ENCODE measurements around the gene VDR. TPM values are rescaled to one million over a fixed set of nuclear protein-coding genes. Genes with fewer than 3 reads are reported as not detected.
"Not testable (repeated sequence)": the region's sequence is repeated elsewhere in the genome, so short reads cannot be mapped to it uniquely, and the experiment has no call there.

Gene VDR
- total and polyA plus RNA-seq, 8 donors = 1.1 to 32.1 (median 2.2) TPM

DNA sequence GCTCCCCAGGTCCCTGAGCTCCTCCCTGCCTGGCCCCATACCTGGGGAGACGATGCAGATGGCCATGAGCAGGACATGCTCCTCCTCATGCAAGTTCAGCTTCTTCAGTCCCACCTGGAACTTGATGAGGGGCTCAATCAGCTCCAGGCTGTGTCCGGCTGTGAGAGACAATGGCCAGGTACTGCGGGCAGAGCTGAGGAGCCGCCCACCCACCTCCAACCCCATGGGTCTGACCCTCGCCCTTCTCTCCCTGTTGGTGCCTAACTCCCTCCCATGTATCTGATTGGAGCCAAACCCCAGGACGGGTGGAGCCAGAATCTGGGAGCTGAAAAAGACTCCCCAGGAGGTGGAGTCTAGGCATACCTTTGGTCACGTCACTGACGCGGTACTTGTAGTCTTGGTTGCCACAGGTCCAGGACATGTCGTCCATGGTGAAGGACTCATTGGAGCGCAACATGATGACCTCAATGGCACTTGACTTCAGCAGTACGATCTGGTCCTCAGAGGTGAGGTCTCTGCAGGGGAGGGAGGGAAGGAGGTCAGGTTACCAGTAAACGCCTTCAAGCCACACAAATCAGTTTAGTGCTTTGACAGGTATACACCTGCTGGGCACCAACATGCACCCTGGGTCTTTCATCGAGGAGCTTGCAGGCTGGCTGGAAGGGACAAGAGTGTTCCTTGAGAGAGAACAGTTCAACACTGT lies 58.3 kb downstream of the VDR start:
- ATAC-seq (no peak), DNase-seq (no peak)
- H3K27ac ChIP-seq = no peak overlapping the region
- no peak overlapping the region for H3K4me3 ChIP-seq
- intact Hi-C loops (cut with DNase I) = no loop called here
- H3K9me3 ChIP-seq = no peaks in the 10 kb centered on the region
- TF ChIP-seq, protein P1, sequence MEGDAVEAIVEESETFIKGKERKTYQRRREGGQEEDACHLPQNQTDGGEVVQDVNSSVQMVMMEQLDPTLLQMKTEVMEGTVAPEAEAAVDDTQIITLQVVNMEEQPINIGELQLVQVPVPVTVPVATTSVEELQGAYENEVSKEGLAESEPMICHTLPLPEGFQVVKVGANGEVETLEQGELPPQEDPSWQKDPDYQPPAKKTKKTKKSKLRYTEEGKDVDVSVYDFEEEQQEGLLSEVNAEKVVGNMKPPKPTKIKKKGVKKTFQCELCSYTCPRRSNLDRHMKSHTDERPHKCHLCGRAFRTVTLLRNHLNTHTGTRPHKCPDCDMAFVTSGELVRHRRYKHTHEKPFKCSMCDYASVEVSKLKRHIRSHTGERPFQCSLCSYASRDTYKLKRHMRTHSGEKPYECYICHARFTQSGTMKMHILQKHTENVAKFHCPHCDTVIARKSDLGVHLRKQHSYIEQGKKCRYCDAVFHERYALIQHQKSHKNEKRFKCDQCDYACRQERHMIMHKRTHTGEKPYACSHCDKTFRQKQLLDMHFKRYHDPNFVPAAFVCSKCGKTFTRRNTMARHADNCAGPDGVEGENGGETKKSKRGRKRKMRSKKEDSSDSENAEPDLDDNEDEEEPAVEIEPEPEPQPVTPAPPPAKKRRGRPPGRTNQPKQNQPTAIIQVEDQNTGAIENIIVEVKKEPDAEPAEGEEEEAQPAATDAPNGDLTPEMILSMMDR (IDR thresholded peaks at IDR 0.05) = no peak
- H3K4me1 ChIP-seq = peaks cover 0 to 6% of the 10 kb centered on the region in 2 donors
- peaks cover 0 to 63% of the 10 kb centered on the region in 2 donors for H3K36me3 ChIP-seq
- H3K27me3 ChIP-seq = no peaks in the 10 kb centered on the region

GRCh38 chr12:47845081-47845480 lies 59.7 kb downstream of the VDR start:
- no peak overlapping the region for H3K4me3 ChIP-seq
- no peaks in the 10 kb centered on the region for H3K27me3 ChIP-seq
- DNase-seq = no peak
- peaks cover 0 to 51% of the 10 kb centered on the region in 2 donors for H3K36me3 ChIP-seq
- no peaks in the 10 kb centered on the region for H3K9me3 ChIP-seq
- intact Hi-C loops (cut with DNase I) = no loop called here
- ATAC-seq = no peak
- H3K4me1 ChIP-seq = peaks cover 0 to 6% of the 10 kb centered on the region in 2 donors
- no peak overlapping the region for H3K27ac ChIP-seq
- TF ChIP-seq, protein P1 (IDR thresholded peaks at IDR 0.05) = no peak

DNA sequence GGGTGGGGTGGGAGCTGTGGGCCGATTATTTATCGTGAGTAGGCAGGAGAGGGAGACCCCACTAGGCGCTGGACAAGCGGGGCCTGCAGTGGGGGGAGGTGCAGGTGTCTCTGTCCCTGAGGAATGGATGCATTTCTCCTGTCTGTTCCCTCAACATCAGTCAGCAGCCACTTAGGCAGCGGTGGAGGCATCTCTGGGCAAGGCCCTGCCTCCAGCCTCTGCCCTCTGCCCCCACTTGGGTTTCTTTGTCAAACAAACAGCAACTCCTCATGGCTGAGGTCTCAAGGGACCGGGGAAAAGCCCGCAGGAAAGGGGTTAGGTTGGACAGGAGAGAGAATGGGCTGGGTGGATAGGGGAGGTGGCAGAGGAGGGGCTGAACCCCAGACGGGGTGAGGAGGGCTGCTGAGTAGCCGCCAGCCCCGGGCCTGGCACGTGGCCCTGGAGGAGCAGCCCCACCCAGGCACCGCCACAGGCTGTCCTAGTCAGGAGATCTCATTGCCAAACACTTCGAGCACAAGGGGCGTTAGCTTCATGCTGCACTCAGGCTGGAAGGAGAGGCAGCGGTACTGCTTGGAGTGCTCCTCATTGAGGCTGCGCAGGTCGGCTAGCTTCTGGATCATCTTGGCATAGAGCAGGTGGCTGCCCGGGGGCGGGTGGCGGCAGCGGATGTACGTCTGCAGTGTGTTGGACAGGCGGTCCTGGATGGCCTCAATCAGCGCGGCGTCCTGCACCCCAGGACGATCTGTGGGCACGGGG lies 60.4 kb downstream of the VDR start:
- H3K4me3 ChIP-seq = no peak overlapping the region
- no peaks in the 10 kb centered on the region for H3K27me3 ChIP-seq
- no peaks in the 10 kb centered on the region for H3K9me3 ChIP-seq
- TF ChIP-seq, protein P1 (IDR thresholded peaks at IDR 0.05) = no peak
- DNase-seq (peak in 3 of 4 donors; percentile 57 to 86 (median 85)), ATAC-seq (peak; percentile 91)
- peaks cover 0 to 6% of the 10 kb centered on the region in 2 donors for H3K4me1 ChIP-seq
- H3K36me3 ChIP-seq = peaks cover 0 to 50% of the 10 kb centered on the region in 2 donors
- H3K27ac ChIP-seq = peak overlapping the region in 1 of 2 donors; percentile 15
- intact Hi-C loops (cut with DNase I) = no loop called here

DNA sequence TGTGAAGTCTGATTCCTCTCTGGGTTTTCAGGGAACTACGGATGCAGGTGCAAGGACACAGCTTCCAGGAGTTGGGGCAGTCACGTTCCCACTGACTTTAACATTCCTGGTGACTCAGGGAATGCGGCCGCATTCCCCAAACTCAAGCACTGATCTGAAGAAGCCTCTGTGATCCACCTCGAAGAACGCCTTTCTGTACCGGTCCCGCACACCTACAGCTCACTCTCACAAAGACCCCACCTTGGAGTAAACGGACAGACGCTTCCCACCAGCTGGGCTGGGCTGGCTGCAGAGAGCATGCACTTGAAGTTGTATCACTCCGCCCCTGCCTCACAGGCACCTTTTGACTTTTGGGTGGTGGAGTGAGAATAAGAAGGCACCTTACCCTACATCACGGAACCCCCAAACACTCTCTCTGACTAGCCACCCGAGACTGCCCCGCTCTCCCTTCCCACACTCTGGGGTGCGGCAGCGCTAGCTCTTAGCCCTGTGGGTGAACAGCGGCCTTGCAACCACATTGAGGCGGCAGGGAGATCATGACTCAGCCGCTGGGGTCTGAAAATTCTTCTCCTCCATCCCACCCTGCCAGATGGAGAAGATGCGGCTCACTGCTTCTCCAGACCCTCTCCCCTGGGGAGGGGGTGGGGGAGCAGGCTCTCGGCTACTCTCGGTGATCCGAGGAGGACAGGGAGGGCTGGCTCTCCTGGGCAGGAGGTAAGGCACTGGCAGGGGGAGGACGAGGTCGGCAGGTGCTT lies 61.4 kb downstream of the VDR start:
- Histone ChIP-seq H3K4me3 (no peak overlapping the region), H3K4me1 (peaks cover 0 to 10% of the 10 kb centered on the region in 2 donors), H3K9me3 (no peaks in the 10 kb centered on the region), H3K27ac (no peak overlapping the region), H3K27me3 (no peaks in the 10 kb centered on the region), H3K36me3 (peaks cover 0 to 43% of the 10 kb centered on the region in 2 donors)
- ATAC-seq (no peak), DNase-seq (no peak)
- intact Hi-C loops (cut with DNase I) = no loop called here
- TF ChIP-seq, protein P1 (IDR thresholded peaks at IDR 0.05) = no peak

GRCh38 chr12:47842543-47842942 lies 62.3 kb downstream of the VDR start:
- ATAC-seq; H3K4me3 ChIP-seq; DNase-seq; H3K9me3 ChIP-seq; H3K27me3 ChIP-seq; intact Hi-C loops (cut with DNase I); H3K27ac ChIP-seq: not testable (repeated sequence)
- Histone ChIP-seq H3K36me3 (peaks cover 0 to 42% of the 10 kb centered on the region in 2 donors), H3K4me1 (peaks cover 0 to 16% of the 10 kb centered on the region in 2 donors)

All from left lung (tissue), 10 donors.